HepG2 (cell line): ENCODE results near the gene MRPL42. TPM values are rescaled to one million over a fixed set of nuclear protein-coding genes. Genes with fewer than 3 reads are reported as not detected.

Experiments
- BCL6 ChIP-seq: IDR thresholded peaks from 2 replicates; pipeline ENCODE4 v1.6.1; 2016; ENCODE audit warnings: missing genetic modification reagents, missing compliant biosample characterization
- ESRRA ChIP-seq: sonication (generic); formaldehyde crosslinking; IDR thresholded peaks from 2 replicates; pipeline ENCODE4 v1.5.1; 2020; ENCODE audit warnings: mild to moderate bottlenecking, low read depth, missing genetic modification reagents
- GABPB1 ChIP-seq: IDR thresholded peaks from 2 replicates; pipeline ENCODE4 v1.6.1; 2016; ENCODE audit warnings: mild to moderate bottlenecking, missing genetic modification reagents, moderate library complexity, missing compliant biosample characterization
- ISX ChIP-seq: sonication (generic); formaldehyde crosslinking; conservative IDR thresholded peaks from 2 replicates; pipeline ENCODE4 v1.5.0; 2020; ENCODE audit warnings: missing genetic modification reagents
- JUND ChIP-seq: sonication (generic); formaldehyde crosslinking; IDR thresholded peaks from 2 replicates; pipeline ENCODE4 v1.8.0; 2022; ENCODE audit warnings: mild to moderate bottlenecking, missing genetic modification reagents
- RBFOX2 ChIP-seq: fragments of 200-400 bp; formaldehyde crosslinking; IDR thresholded peaks from 2 replicates; pipeline ENCODE4 v1.6.1; 2017; ENCODE audit warnings: low read depth, mild to moderate bottlenecking, low read length
- RFX5 ChIP-seq: IDR thresholded peaks from 2 replicates; pipeline ENCODE4 v1.6.1; 2011; ENCODE audit warnings: low read depth, low read length, improper control_type of control experiment
- RFXANK ChIP-seq: IDR thresholded peaks from 2 replicates; pipeline ENCODE4 v1.6.1; 2016
- RXRB ChIP-seq: IDR thresholded peaks from 2 replicates; pipeline ENCODE4 v1.6.1; 2016; ENCODE audit warnings: borderline replicate concordance, missing genetic modification reagents, missing compliant biosample characterization
- SP1 ChIP-seq, 2 experiments: fragments of 450-650 bp in 1 of 2; sonication (generic) in 1 of 2; formaldehyde crosslinking in 1 of 2; IDR thresholded peaks; 2 replicates each; pipeline versions ENCODE4 v1.4.0 to v1.6.1; 2016 to 2020; ENCODE audit warnings: missing genetic modification reagents in 1 of 2
- ZFP37 ChIP-seq: sonication (generic); formaldehyde crosslinking; IDR thresholded peaks from 2 replicates; pipeline ENCODE4 v1.4.0; 2020; ENCODE audit warnings: missing genetic modification reagents, borderline replicate concordance
- ZMYM2 ChIP-seq: sonication (generic); formaldehyde crosslinking; IDR thresholded peaks from 2 replicates; pipeline ENCODE4 v1.8.0; 2022; ENCODE audit warnings: mild to moderate bottlenecking, missing genetic modification reagents
- ZNF232 ChIP-seq: sonication (generic); formaldehyde crosslinking; IDR thresholded peaks from 2 replicates; pipeline ENCODE4 v1.4.0; 2020; ENCODE audit warnings: missing genetic modification reagents, borderline replicate concordance
- ZNF598 ChIP-seq: sonication (generic); formaldehyde crosslinking; IDR thresholded peaks from 2 replicates; pipeline ENCODE4 v1.5.1; 2020; ENCODE audit warnings: mild to moderate bottlenecking, missing genetic modification reagents, borderline replicate concordance
- polyA plus RNA-seq, 8 experiments: library from polyadenylated mRNA; depleted of rRNA in 3 of 8; stranded (reverse) in 7 of 8; unstranded in 1 of 8; fragments of >200 nt; fragmentation: Illumina TruSeq in 4 of 8; extraction: Trizol in 4 of 8; gene quantifications; 2 replicates each; pipeline versions ENCODE4 v1.2.1 to v1.2.3, GENCODE V29; 2011 to 2016; ENCODE audit warnings: low read depth in 4 of 8, missing spikeins in 1 of 8, mixed read lengths in 1 of 8; ENCODE audit not compliant: insufficient read depth in 1 of 8
- total RNA-seq, 5 experiments: library from RNA; depleted of rRNA; stranded (reverse); fragments of >200 nt; fragmentation: Illumina TruSeq; extraction: Trizol; gene quantifications; 2 replicates each; pipeline ENCODE4 v1.2.3, GENCODE V29; 2016; ENCODE audit warnings: low read depth in 1 of 5
- TF ChIP-seq, protein P1 (sequence below): IDR thresholded peaks from 2 replicates; pipeline ENCODE4 v1.6.1; 2016; ENCODE audit warnings: mild to moderate bottlenecking
- TF ChIP-seq, protein P2 (sequence below): IDR thresholded peaks from 2 replicates; pipeline ENCODE4 v1.6.1; 2016; ENCODE audit warnings: missing biosample characterization, missing genetic modification reagents, low read depth
- TF ChIP-seq, protein P3 (sequence below): sonication (generic); formaldehyde crosslinking; IDR thresholded peaks from 2 replicates; pipeline ENCODE4 v1.4.0; 2020; ENCODE audit warnings: missing genetic modification reagents, mild to moderate bottlenecking, borderline replicate concordance
- TF ChIP-seq, protein P4 (sequence below): sonication (generic); formaldehyde crosslinking; IDR thresholded peaks from 2 replicates; pipeline ENCODE4 v1.4.0; 2020; ENCODE audit warnings: missing genetic modification reagents
- TF ChIP-seq, protein P5 (sequence below): sonication (generic); formaldehyde crosslinking; IDR thresholded peaks from 2 replicates; pipeline ENCODE4 v1.9.0; 2021; ENCODE audit warnings: missing genetic modification reagents, mild to moderate bottlenecking, borderline replicate concordance
- TF ChIP-seq, protein P6 (sequence below): IDR thresholded peaks from 2 replicates; pipeline ENCODE4 v1.6.1; 2016; ENCODE audit warnings: low read depth, control low read depth

MRPL42 gene
- total and polyA plus RNA-seq, 2 of the 13 experiments (the other 11 are each of a cell fraction or from before 2014, with no cell fraction given), result 93.3 to 148 TPM

DNA sequence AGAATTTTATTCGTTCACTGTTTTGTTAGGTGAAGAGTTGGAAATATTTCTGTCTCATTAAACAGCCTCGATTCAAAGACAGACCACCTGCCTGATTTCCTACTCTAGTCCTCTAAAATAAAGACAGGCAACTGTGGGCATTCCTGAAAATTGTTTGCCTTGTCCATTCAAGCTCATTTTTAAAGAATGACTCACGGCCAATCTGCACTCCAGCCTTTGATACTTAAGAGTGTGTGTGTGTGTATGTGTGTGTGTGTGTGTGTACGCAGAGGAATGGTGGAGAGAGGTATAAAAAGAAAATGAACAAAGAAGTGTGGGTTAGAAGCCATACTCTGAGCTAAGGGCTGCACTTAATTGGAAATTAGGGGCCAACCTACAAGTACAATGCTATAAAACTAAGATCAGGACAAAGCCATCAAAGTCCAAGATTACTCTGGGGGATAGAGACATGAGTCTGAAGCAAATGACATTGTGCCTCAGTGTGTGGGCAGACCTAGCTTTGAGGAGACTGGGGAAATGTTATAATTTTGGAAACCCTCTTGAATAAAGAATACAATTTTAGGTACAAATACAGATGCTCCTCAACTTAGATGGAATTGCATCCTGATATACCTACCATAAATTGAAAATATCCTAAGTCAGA, 59.6 kb downstream of the MRPL42 start (continued):
- TF ChIP-seq ZNF232 (CRISPR knock-in tag) (no peak), RXRB (peak; percentile 19; the same call in 1 of the 2 replicates), BCL6 (peak; percentile 84), JUND (peak; percentile 96), ISX (no peak), GABPB1 (no peak), ZFP37 (CRISPR knock-in tag) (no peak), ZNF598 (CRISPR knock-in tag) (no peak), ZMYM2 (CRISPR knock-in tag) (no peak), RFXANK (no peak), RFX5 (no peak), RBFOX2 (no peak), ESRRA (CRISPR knock-in tag) (no peak), SP1 (IDR thresholded peaks at IDR 0.05) (no peak), SP1 (CRISPR knock-in tag; IDR thresholded peaks at IDR 0.05) (no peak)
- TF ChIP-seq, protein P1, sequence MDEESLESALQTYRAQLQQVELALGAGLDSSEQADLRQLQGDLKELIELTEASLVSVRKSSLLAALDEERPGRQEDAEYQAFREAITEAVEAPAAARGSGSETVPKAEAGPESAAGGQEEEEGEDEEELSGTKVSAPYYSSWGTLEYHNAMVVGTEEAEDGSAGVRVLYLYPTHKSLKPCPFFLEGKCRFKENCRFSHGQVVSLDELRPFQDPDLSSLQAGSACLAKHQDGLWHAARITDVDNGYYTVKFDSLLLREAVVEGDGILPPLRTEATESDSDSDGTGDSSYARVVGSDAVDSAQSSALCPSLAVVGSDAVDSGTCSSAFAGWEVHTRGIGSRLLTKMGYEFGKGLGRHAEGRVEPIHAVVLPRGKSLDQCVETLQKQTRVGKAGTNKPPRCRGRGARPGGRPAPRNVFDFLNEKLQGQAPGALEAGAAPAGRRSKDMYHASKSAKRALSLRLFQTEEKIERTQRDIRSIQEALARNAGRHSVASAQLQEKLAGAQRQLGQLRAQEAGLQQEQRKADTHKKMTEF, result no peak
- TF ChIP-seq, protein P2, sequence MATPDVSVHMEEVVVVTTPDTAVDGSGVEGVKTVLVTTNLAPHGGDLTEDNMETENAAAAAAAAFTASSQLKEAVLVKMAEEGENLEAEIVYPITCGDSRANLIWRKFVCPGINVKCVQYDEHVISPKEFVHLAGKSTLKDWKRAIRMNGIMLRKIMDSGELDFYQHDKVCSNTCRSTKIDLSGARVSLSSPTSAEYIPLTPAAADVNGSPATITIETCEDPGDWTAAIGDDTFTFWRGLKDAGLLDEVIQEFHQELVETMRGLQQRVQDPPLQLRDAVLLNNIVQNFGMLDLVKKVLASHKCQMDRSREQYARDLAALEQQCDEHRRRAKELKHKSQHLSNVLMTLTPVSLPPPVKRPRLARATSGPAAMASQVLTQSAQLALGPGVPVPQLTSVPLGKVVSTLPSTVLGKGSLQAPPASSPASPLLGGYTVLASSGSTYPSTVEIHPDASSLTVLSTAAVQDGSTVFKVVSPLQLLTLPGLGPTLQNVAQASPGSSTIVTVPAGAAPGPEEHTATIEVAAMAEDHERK (CRISPR knock-in tag), result no peak
- TF ChIP-seq, protein P3, sequence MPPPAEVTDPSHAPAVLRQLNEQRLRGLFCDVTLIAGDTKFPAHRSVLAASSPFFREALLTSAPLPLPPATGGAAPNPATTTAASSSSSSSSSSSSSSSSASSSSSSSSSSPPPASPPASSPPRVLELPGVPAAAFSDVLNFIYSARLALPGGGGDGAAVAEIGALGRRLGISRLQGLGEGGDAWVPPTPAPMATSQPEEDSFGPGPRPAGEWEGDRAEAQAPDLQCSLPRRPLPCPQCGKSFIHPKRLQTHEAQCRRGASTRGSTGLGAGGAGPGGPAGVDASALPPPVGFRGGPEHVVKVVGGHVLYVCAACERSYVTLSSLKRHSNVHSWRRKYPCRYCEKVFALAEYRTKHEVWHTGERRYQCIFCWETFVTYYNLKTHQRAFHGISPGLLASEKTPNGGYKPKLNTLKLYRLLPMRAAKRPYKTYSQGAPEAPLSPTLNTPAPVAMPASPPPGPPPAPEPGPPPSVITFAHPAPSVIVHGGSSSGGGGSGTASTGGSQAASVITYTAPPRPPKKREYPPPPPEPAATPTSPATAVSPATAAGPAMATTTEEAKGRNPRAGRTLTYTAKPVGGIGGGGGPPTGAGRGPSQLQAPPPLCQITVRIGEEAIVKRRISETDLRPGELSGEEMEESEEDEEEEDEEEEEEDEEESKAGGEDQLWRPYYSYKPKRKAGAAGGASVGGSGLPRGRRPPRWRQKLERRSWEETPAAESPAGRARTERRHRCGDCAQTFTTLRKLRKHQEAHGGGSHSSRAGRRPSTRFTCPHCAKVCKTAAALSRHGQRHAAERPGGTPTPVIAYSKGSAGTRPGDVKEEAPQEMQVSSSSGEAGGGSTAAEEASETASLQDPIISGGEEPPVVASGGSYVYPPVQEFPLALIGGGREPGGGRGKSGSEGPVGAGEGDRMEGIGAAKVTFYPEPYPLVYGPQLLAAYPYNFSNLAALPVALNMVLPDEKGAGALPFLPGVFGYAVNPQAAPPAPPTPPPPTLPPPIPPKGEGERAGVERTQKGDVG (CRISPR knock-in tag), result no peak
- TF ChIP-seq, protein P4, sequence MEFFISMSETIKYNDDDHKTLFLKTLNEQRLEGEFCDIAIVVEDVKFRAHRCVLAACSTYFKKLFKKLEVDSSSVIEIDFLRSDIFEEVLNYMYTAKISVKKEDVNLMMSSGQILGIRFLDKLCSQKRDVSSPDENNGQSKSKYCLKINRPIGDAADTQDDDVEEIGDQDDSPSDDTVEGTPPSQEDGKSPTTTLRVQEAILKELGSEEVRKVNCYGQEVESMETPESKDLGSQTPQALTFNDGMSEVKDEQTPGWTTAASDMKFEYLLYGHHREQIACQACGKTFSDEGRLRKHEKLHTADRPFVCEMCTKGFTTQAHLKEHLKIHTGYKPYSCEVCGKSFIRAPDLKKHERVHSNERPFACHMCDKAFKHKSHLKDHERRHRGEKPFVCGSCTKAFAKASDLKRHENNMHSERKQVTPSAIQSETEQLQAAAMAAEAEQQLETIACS, result no peak
- TF ChIP-seq, protein P5, sequence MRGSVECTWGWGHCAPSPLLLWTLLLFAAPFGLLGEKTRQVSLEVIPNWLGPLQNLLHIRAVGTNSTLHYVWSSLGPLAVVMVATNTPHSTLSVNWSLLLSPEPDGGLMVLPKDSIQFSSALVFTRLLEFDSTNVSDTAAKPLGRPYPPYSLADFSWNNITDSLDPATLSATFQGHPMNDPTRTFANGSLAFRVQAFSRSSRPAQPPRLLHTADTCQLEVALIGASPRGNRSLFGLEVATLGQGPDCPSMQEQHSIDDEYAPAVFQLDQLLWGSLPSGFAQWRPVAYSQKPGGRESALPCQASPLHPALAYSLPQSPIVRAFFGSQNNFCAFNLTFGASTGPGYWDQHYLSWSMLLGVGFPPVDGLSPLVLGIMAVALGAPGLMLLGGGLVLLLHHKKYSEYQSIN, result no peak
- TF ChIP-seq, protein P6, sequence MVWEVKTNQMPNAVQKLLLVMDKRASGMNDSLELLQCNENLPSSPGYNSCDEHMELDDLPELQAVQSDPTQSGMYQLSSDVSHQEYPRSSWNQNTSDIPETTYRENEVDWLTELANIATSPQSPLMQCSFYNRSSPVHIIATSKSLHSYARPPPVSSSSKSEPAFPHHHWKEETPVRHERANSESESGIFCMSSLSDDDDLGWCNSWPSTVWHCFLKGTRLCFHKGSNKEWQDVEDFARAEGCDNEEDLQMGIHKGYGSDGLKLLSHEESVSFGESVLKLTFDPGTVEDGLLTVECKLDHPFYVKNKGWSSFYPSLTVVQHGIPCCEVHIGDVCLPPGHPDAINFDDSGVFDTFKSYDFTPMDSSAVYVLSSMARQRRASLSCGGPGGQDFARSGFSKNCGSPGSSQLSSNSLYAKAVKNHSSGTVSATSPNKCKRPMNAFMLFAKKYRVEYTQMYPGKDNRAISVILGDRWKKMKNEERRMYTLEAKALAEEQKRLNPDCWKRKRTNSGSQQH (CRISPR knock-in tag), result no peak
